Measurements from ENCODE around the gene SCPEP1.

DNA sequence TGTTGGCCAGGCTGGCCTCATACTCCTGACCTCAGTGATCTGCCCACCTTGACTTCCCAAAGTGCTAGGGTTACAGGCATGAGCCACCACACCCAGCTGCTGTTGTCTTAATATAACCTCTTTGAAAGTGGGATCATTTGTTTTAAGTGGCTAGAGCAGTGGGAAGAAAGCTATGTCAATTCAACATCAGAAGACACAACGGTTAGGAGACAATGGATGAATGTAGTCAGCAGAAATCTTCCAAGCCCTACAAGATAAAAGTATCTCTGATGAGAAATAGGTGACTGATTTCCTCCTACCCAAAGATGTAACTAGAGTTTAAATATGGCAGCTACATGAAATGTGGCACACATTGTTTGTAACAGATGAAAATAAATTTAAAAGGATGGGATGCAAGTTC, 44.1 kb upstream of the SCPEP1 start:
- TF ChIP-seq, protein P1, sequence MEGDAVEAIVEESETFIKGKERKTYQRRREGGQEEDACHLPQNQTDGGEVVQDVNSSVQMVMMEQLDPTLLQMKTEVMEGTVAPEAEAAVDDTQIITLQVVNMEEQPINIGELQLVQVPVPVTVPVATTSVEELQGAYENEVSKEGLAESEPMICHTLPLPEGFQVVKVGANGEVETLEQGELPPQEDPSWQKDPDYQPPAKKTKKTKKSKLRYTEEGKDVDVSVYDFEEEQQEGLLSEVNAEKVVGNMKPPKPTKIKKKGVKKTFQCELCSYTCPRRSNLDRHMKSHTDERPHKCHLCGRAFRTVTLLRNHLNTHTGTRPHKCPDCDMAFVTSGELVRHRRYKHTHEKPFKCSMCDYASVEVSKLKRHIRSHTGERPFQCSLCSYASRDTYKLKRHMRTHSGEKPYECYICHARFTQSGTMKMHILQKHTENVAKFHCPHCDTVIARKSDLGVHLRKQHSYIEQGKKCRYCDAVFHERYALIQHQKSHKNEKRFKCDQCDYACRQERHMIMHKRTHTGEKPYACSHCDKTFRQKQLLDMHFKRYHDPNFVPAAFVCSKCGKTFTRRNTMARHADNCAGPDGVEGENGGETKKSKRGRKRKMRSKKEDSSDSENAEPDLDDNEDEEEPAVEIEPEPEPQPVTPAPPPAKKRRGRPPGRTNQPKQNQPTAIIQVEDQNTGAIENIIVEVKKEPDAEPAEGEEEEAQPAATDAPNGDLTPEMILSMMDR (IDR thresholded peaks at IDR 0.05; ENCODE audit: insufficient read depth, low read length, poor library complexity, severe bottlenecking): no peak
- no peak for TF ChIP-seq EZH2phosphoT487 (conservative IDR thresholded peaks at IDR 0.05; ENCODE audit: low read length)

Data from SU-DHL-6 (cell line).